ENCODE data around the gene GATA2.

The GATA2 gene

GRCh38 chr3:128473180-128473519, 19.9 kb downstream of the GATA2 start:
- no peak for DNase-seq (ENCODE audit: low spot score)

GRCh38 chr3:128472449-128473179, 20.4 kb downstream of the GATA2 start:
- DNase-seq (ENCODE audit: low spot score), result no peak

- DNase-seq (ENCODE audit: low spot score), result no peak
These were observed 21.3 kb downstream of the GATA2 start for GRCh38 chr3:128471720-128472119.

GRCh38 chr3:128471110-128471509, 21.9 kb downstream of the GATA2 start:
- no peak for DNase-seq (ENCODE audit: low spot score)

GRCh38 chr3:128470134-128470899, 22.7 kb downstream of the GATA2 start:
- no peak for DNase-seq (ENCODE audit: low spot score)

GRCh38 chr3:128469556-128469955, 23.4 kb downstream of the GATA2 start:
- no peak for DNase-seq (ENCODE audit: low spot score)

- DNase-seq (ENCODE audit: low spot score), result no peak
These were observed 24.0 kb downstream of the GATA2 start for GRCh38 chr3:128468791-128469527.

GRCh38 chr3:128468285-128468790, 24.7 kb downstream of the GATA2 start:
- no peak for DNase-seq (ENCODE audit: low spot score)

GRCh38 chr3:128466840-128467541, 26.0 kb downstream of the GATA2 start, which contains the start of gene DNAJB8:
TSS of gene DNAJB8 (minus strand) at chr3:128466890. CDS start at chr3:128463245, 3,645 bp downstream.
- DNase-seq (ENCODE audit: low spot score), result no peak

- no peak for DNase-seq (ENCODE audit: low spot score)
These were observed 28.3 kb downstream of the GATA2 start for GRCh38 chr3:128464702-128465101.

- DNase-seq (ENCODE audit: low spot score), result no peak
These were observed 28.8 kb downstream of the GATA2 start for GRCh38 chr3:128464188-128464587.

GRCh38 chr3:128463771-128464170, 29.2 kb downstream of the GATA2 start:
- no peak for DNase-seq (ENCODE audit: low spot score)

- no peak for DNase-seq (ENCODE audit: low spot score)
These were observed 29.6 kb downstream of the GATA2 start for GRCh38 chr3:128463354-128463753.

GRCh38 chr3:128462931-128463330, 30.1 kb downstream of the GATA2 start:
- DNase-seq (ENCODE audit: low spot score), result no peak

- DNase-seq (ENCODE audit: low spot score), result no peak
These were observed 30.6 kb downstream of the GATA2 start for GRCh38 chr3:128462341-128462910.

GRCh38 chr3:128461731-128462130, 31.3 kb downstream of the GATA2 start:
- DNase-seq (ENCODE audit: low spot score), result no peak

GRCh38 chr3:128459461-128459820, 33.6 kb downstream of the GATA2 start:
- no peak for DNase-seq (ENCODE audit: low spot score)

GRCh38 chr3:128458746-128459460, 34.1 kb downstream of the GATA2 start:
- no peak for DNase-seq (ENCODE audit: low spot score)

GRCh38 chr3:128457937-128458336, 35.1 kb downstream of the GATA2 start:
- DNase-seq (ENCODE audit: low spot score), result no peak

- DNase-seq (ENCODE audit: low spot score), result no peak
These were observed 36.0 kb downstream of the GATA2 start for GRCh38 chr3:128456776-128457715.

Data from SW480 (cell line).